Skeletal muscle cell (primary cell): ENCODE measurements around the gene NT5C3A.
A peak's percentile ranks its signal among the peaks of the same experiment; 100 is the strongest.

Experiments
- DNase-seq: peaks from one replicate; pipeline ENCODE4 v3.0.0-alpha.2; 2010; ENCODE audit warnings: low read depth
- H3K4me3 ChIP-seq: 2 replicates; pipeline ENCODE4 v1.5.1; 2011; ENCODE audit warnings: low read depth, mild to moderate bottlenecking, control low read depth, low read length, moderate library complexity

NT5C3A gene

GRCh38 chr7:33079096-33079495 lies 16.5 kb upstream of the NT5C3A start:
- H3K4me3 ChIP-seq: no peak overlapping the region
- DNase-seq: no peak

DNA sequence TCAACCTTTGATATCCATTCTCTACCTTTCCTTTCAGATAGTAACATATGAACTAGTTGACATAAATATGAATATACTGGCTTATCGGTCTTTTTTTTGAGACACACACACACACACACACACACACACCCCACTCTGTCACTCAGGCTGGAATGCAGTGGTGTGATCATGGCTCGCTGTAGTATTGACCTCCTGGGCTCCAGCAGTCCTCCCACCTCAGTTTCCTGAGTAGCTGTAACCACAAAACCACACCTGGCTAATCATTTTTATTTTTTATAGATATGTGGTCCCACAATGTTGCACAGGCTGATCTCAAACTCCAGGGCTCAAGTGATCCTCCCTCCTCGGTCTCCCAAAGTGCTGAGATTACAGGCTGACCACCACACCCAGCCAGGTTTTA lies 14.2 kb upstream of the NT5C3A start:
- no peak for DNase-seq

DNA sequence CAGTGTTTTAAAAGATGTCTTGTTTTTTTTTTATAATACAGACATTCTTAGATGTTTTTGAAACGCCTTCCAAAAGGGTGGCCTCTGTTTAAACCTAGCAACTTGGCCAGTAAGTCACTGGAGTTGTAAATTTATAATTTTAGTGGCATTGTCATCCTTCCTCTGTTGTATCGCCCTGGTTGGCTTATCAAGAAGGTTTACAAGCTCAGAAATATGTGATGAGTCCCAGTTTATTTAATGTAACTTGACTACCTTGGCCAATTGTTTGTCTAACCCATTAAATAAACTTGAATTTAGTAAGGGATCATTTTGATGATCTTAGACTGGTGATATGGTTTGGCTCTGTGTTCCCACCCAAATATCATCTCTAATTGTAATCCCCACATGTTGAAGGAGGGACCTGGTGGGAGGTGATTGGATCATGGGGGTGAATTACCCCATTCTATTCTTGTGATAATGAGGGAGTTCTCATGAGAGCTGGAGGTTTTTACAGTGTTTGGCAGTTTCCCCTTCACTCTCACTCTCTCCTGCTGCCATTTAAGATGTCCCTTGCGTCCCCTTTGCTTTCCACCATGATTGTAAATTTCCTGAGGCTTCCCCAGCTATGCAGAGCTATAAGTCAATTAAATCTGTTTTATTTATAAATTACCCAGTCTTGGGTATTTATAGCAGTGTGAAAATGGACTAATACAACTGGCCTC lies 13.4 kb upstream of the NT5C3A start:
- no peak overlapping the region for H3K4me3 ChIP-seq
- DNase-seq: no peak

More for the DNA sequence above, 14.2 kb upstream of the NT5C3A start:
- H3K4me3 ChIP-seq: no peak overlapping the region

DNA sequence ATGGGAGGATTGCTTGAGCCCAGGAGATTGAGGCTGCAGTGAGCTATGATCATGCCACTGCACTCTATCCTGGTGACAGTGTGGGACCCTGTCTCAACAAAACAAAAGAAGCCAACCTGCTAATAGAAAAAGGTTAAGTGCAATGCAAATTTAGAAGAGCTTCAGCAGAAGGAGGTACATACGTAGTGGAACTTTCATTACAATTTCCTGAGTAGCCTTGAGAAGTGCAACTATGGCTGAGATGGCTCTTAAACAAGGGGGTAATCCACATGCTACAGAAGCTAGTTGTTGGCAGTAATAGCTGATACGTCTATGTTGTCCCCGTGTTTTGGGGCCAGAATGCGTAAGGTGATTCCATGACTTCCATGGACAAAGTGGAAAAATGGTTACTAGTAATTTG lies 10.7 kb upstream of the NT5C3A start:
- DNase-seq: no peak
- no peak overlapping the region for H3K4me3 ChIP-seq

DNA sequence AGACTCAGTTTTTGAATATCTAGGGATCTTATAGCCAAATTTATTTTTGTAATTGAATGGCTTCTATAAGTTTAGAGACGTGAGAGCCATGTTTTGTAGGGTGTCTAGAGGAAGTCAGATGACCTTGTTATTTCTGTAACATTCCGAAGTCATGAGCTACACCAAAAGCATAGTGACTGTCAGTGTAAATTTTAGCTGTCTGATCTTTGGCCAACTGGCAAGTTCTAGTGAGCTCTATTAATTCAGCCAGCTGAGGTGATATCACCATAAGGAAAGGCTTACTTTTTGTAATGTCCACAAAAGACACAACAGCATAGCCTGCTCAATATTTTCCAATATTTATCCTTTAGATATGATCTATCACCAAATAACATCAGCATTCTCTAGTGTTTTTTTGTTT lies 9.9 kb upstream of the NT5C3A start:
- no peak for DNase-seq
- no peak overlapping the region for H3K4me3 ChIP-seq

- H3K4me3 ChIP-seq: no peak overlapping the region
- DNase-seq: no peak
Observed at GRCh38 chr7:33070831-33071230, 8.3 kb upstream of the NT5C3A start.

DNA sequence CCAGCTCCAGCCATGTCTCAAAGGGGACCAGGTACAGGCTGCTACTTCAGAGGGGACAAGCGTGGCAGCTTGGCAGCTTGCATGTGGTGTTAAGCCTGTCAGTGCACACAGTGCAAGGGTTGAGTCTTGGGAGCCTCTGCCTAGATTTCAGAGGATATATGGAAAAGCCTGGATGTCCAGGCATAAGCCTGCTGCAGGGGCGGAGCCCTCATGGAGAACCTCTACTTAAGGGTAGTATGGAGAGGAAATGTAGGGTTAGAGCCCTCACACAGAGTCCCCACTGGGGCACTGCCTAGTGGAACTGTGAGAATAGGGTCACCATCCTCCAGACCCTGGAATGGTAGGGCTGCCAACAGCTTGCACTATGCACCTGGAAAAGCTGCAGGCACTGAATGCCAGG lies 7.7 kb upstream of the NT5C3A start:
- H3K4me3 ChIP-seq: no peak overlapping the region
- DNase-seq: no peak

GRCh38 chr7:33067921-33068320 lies 5.3 kb upstream of the NT5C3A start:
- no peak overlapping the region for H3K4me3 ChIP-seq
- no peak for DNase-seq

GRCh38 chr7:33066771-33067170 lies 4.2 kb upstream of the NT5C3A start:
- DNase-seq: no peak

DNA sequence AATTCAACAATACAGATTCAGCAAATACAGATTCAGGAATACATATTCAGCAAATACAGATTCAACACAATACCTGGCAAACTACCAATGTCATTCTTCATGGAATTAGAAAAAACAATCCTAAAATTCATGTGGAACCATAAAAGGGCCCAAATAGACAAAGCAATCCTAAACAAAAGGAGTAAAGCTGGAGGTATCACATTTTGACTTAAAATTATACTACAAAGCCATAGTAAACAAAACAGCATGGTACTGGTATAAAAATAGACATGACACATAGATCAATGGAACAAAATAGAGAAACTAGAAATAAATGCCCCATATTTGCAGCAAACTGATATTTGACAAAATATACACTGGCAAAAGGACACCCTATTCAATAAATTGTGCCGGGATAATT lies 3.4 kb upstream of the NT5C3A start:
- DNase-seq: no peak

More at GRCh38 chr7:33066771-33067170, 4.2 kb upstream of the NT5C3A start:
- no peak overlapping the region for H3K4me3 ChIP-seq

DNA sequence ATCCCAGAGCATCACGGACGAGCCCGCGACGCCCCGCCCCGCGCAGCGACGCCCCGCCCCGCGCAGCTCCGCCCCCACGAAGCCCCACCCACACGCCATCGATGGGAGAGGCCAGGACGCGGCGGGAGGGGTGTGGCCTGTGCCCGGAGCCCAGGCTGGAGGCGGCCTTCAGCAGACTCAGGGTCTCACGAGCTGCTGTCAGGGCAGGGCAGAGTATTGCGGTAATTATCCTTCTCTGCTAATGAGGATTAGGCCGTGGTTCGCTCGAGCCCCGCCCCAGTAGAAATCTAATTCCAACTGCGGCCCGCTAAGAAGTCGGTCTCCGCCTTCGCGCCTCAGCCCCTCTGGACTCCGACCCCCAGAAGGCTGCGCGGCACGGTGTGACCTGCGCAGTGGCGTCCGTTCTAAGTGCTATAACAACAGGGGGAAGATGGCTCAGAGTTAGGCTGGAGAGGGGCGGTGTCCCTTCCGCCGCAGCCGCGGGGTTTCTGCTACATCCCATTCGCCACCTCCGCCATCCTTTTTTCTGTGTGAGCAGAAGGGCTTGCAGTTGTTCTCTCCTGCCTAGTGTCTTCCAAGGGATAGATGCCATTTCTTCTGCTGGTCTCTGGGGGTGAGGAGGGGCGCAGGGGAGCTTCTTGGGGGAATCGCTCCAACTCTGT lies 337 bp upstream of the NT5C3A start:
- DNase-seq: peak; percentile 89
- H3K4me3 ChIP-seq: peak overlapping the region; percentile 94

More for the DNA sequence above, 3.4 kb upstream of the NT5C3A start:
- no peak overlapping the region for H3K4me3 ChIP-seq

DNA sequence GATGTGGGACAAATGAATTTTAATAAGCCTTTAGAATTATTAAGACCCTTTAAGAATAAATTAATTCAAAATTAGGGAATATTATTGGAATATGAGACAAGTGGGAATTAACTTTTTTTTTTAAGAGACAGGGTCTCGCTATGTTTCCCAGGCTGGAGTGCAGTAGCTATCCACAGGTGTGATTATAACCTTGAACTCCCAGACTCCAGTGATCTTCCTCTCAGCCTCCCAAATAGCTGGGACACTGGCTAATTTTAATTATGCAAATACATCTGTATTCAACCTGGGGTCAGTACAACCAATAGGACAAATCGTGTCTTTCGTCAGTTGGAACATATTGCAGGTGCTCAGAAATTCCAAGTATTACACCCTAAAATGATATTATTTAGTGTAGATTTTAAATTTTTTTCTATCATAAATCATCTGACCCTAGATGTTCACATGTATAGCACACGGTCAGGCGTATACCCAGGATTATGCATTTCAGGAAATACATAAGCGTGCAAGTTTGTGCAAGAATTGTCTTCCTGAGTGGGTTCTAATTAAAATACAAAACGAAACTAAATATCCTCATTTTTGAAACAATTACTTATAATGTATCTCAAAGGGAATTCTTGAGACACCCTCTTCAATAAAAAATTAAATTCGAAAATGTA lies 1.2 kb downstream of the NT5C3A start:
- DNase-seq: no peak
- H3K4me3 ChIP-seq: peak overlapping the region; percentile 94

DNA sequence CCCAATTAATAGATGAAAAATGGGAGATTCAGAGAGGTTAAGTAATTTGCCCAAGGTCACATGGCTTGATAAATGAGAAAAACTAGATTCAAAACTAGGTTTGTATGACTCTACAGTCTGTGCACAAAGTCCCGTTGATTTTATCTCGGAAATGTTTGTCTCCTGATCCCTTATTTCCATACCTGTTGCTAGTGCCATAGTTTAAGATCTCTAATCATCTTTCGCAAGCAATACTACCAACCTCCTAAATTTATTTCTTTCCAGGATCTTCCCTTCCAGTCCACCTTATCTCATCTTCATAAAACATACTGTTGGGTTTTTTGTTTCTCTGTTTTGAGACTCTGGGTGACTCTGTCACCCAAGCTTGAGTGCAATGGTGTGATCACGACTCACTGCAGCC lies 2.9 kb downstream of the NT5C3A start:
- DNase-seq: no peak
- H3K4me3 ChIP-seq: no peak overlapping the region

DNA sequence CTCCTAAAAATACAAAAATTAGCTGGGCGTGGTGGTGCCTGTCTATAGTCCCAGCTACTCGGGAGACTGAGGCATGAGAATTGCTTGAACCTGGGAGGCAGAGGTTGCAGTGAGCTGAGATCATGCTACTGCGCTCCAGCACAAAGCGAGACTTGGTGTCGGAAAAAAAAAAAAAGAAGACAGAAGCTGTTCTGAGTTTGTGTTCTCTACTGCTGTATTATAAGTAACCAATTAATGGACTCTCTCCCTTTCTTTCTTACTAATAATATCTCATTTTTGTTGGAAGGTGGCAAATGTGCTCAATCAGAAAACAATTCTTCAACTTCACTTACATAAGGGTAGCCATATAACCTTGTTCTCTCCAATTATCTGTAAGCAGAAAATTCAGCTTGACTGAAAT lies 7.4 kb downstream of the NT5C3A start:
- no peak overlapping the region for H3K4me3 ChIP-seq
- DNase-seq: no peak

GRCh38 chr7:33054261-33054964 lies 8.2 kb downstream of the NT5C3A start:
- DNase-seq: no peak
- no peak overlapping the region for H3K4me3 ChIP-seq

DNA sequence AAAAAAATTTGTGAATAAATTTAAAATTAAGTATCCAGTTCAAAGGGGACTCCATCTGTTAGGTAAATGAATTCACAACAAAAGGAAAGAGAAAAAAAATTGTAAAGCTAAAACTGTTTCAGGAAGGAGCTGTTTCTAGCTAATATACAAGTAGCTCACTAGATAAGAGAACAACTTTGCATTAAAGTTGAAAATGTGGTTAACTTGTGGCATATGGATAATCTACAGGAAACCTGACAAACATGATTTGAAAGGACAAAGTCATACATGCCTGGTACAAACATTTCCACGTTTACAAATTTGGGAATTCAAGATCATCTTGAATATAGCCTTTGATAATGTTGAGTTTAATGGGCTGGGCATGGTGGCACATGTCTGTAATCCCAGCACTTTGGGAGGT lies 8.9 kb downstream of the NT5C3A start:
- H3K4me3 ChIP-seq: no peak overlapping the region

GRCh38 chr7:33050535-33051318 lies 11.8 kb downstream of the NT5C3A start:
- DNase-seq: no peak

More for the DNA sequence above, 8.9 kb downstream of the NT5C3A start:
- no peak for DNase-seq

DNA sequence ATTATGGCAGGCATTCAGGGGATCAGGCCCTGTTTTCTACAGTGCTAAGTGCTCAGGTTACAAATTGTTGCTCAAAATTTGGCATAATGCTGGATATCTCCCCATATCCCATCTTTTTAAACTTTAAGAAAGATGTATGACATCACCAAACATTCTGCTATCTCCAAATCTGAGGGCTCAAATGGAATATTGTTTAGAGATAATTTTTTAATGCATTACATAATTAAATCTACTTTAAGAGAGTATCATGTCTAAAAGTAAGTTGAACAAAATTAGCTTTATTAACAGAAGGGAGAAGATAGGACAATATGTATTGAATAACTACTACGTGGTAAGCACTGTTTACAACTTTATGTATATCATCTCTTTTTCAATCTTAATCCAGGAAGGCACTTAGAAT lies 13.9 kb downstream of the NT5C3A start:
- no peak overlapping the region for H3K4me3 ChIP-seq
- DNase-seq: no peak

More at GRCh38 chr7:33050535-33051318, 11.8 kb downstream of the NT5C3A start:
- no peak overlapping the region for H3K4me3 ChIP-seq

- no peak for DNase-seq
- H3K4me3 ChIP-seq: no peak overlapping the region
Observed at GRCh38 chr7:33048257-33048656, 14.3 kb downstream of the NT5C3A start.
